ENCODE data around the gene ANKRD11. TPM values are rescaled to one million over a fixed set of nuclear protein-coding genes. Genes with fewer than 3 reads are reported as not detected.

ANKRD11 gene
- total RNA-seq, 2 experiments from 2014 or later, result 174 to 177 TPM

DNA sequence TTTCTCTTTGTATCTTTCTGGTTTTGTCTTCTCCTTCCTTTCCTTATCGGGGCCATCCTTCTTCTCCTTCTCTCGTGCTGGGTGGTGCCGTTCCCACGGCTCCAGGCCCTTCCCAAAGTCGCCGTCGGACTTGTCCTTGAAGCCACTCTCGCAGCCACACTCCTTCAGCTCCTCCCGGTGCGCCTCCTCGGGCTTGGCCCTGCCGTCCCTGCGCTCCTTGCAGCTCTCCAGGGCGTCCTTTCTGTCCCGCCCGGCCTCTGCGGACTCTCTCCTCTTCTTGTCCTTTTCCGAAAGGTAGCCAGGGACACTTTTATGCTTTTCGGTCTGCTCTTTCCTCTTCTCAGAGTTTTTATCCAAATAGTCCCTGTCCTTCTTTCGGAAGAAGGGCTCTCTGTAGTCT is 206.9 kb downstream of the ANKRD11 start:
- CTCF ChIA-PET, result no interaction called here
- Mint-ChIP-seq H3K4me1 (ENCODE audit: low read depth) (no peaks in the 10 kb centered on the region), H3K9me3 (no peaks in the 10 kb centered on the region), H3K36me3 (ENCODE audit: low read depth) (peaks cover 21% of the 10 kb centered on the region), H3K4me3 (no peak overlapping the region), H3K27ac (no peak overlapping the region), H3K27me3 (ENCODE audit: low read depth) (no peaks in the 10 kb centered on the region)
- intact Hi-C loops (cut with micrococcal nuclease), result no loop called here
- DNase-seq, result no peak

GRCh38 chr16:89282523-89282922 is 207.8 kb downstream of the ANKRD11 start:
- no peak overlapping the region for H3K4me3 Mint-ChIP-seq
- H3K36me3 Mint-ChIP-seq (ENCODE audit: low read depth), result peaks cover 16% of the 10 kb centered on the region
- H3K4me1 Mint-ChIP-seq (ENCODE audit: low read depth), result no peaks in the 10 kb centered on the region
- no peak overlapping the region for H3K27ac Mint-ChIP-seq
- H3K9me3 Mint-ChIP-seq, result no peaks in the 10 kb centered on the region
- intact Hi-C loops (cut with micrococcal nuclease), result no loop called here
- no peak for DNase-seq
- no peaks in the 10 kb centered on the region for H3K27me3 Mint-ChIP-seq (ENCODE audit: low read depth)
- CTCF ChIA-PET, result interaction anchor here (1.2 kb wide), 1 partner anchor 9 kb away, joined by 3 read pairs; no protein-coding TSS in a partner anchor

DNA sequence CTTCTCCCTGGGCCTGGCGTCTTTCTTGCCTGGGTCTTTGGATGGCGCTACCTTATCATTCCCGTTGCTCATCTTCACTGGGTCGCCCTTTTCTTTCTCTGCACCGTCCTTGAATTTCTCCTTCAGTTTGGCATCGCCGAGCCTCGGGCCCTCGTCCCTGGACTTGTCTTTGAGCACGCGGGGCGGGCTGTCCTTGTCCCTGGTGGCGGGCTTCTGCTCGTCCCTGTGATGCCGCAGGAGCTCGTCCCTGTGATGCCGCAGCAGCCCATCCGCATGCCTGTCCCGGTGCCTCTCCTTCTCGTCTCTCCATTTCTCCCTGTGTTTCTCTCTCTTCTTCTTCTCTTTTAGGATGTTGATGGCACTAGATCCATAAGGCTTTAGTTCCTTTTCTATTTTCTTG is 208.5 kb downstream of the ANKRD11 start:
- intact Hi-C loops (cut with micrococcal nuclease), result no loop called here
- CTCF ChIA-PET, result interaction anchor here (0.6 to 1.2 kb wide), 2 partner anchors 9 to 469 kb away, joined by 3 read pairs; no protein-coding TSS in a partner anchor
- Mint-ChIP-seq H3K9me3 (no peaks in the 10 kb centered on the region), H3K27me3 (ENCODE audit: low read depth) (no peaks in the 10 kb centered on the region), H3K27ac (no peak overlapping the region), H3K4me1 (ENCODE audit: low read depth) (peaks cover 2% of the 10 kb centered on the region), H3K36me3 (ENCODE audit: low read depth) (peaks cover 17% of the 10 kb centered on the region), H3K4me3 (no peak overlapping the region)
- no peak for DNase-seq

- Mint-ChIP-seq H3K27ac (no peak overlapping the region), H3K4me1 (ENCODE audit: low read depth) (peaks cover 2% of the 10 kb centered on the region), H3K4me3 (no peak overlapping the region), H3K36me3 (ENCODE audit: low read depth) (peaks cover 17% of the 10 kb centered on the region), H3K27me3 (ENCODE audit: low read depth) (no peaks in the 10 kb centered on the region), H3K9me3 (no peaks in the 10 kb centered on the region)
- CTCF ChIA-PET, result interaction anchor here (0.6 kb wide), 2 partner anchors 8 to 469 kb away, joined by 3 read pairs; no protein-coding TSS in a partner anchor
- intact Hi-C loops (cut with micrococcal nuclease), result no loop called here
- no peak for DNase-seq
Measured at GRCh38 chr16:89281189-89281577, 209.2 kb downstream of the ANKRD11 start.

DNA sequence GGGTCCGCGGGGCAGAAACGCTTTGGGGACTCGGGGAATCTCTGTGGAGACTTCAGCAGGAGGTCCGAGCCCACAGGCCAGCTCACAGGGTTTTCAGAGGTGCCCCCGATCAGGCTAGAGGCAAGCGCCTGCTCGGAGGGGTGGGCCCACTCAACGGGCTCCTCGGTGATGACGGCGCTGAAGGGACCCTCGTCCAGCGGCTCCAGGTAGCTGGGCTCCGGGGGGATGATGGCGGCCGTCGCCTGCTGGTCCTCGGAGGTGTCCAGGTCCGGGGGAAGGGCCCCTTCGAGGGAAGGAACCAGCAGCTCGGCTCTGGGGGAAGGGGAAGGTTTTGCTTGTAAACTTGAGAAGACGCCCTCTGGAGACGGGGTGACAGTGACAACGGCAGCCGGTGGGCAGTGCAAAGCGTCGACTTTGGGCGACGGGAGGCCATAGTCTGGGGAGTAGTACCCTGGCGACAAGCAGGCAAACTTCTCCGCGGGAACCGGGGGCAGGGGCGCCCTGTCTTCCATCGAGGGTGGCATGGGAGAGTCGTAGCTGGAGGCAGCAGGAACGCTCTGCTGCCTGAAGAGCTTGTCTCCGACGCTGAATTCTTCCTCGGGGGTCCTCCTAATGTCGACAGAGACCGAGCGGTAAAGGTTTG is 209.7 kb downstream of the ANKRD11 start:
- H3K36me3 Mint-ChIP-seq (ENCODE audit: low read depth), result peaks cover 20% of the 10 kb centered on the region
- no peak for DNase-seq
- H3K9me3 Mint-ChIP-seq, result no peaks in the 10 kb centered on the region
- intact Hi-C loops (cut with micrococcal nuclease), result no loop called here
- no peaks in the 10 kb centered on the region for H3K27me3 Mint-ChIP-seq (ENCODE audit: low read depth)
- CTCF ChIA-PET, result interaction anchor here (0.6 kb wide), 1 partner anchor 8 kb away, joined by 3 read pairs; no protein-coding TSS in a partner anchor
- no peak overlapping the region for H3K4me3 Mint-ChIP-seq
- peaks cover 2% of the 10 kb centered on the region for H3K4me1 Mint-ChIP-seq (ENCODE audit: low read depth)
- H3K27ac Mint-ChIP-seq, result no peak overlapping the region

- H3K9me3 Mint-ChIP-seq, result no peaks in the 10 kb centered on the region
- CTCF ChIA-PET, result no interaction called here
- no peak for DNase-seq
Measured at GRCh38 chr16:89279666-89280481, 210.5 kb downstream of the ANKRD11 start.

GRCh38 chr16:89278441-89279240 is 211.7 kb downstream of the ANKRD11 start:
- peaks cover 2% of the 10 kb centered on the region for H3K4me1 Mint-ChIP-seq (ENCODE audit: low read depth)
- intact Hi-C loops (cut with micrococcal nuclease), result no loop called here
- no peaks in the 10 kb centered on the region for H3K9me3 Mint-ChIP-seq
- CTCF ChIA-PET, result no interaction called here
- H3K4me3 Mint-ChIP-seq, result no peak overlapping the region
- no peak overlapping the region for H3K27ac Mint-ChIP-seq
- no peaks in the 10 kb centered on the region for H3K27me3 Mint-ChIP-seq (ENCODE audit: low read depth)
- no peak for DNase-seq
- H3K36me3 Mint-ChIP-seq (ENCODE audit: low read depth), result peaks cover 26% of the 10 kb centered on the region

More at GRCh38 chr16:89279666-89280481, 210.5 kb downstream of the ANKRD11 start:
- H3K4me1 Mint-ChIP-seq (ENCODE audit: low read depth), result peaks cover 2% of the 10 kb centered on the region
- H3K4me3 Mint-ChIP-seq, result no peak overlapping the region
- intact Hi-C loops (cut with micrococcal nuclease), result no loop called here
- no peak overlapping the region for H3K27ac Mint-ChIP-seq
- H3K36me3 Mint-ChIP-seq (ENCODE audit: low read depth), result peaks cover 22% of the 10 kb centered on the region
- no peaks in the 10 kb centered on the region for H3K27me3 Mint-ChIP-seq (ENCODE audit: low read depth)

- no peaks in the 10 kb centered on the region for H3K27me3 Mint-ChIP-seq (ENCODE audit: low read depth)
- CTCF ChIA-PET, result no interaction called here
- H3K4me3 Mint-ChIP-seq, result no peak overlapping the region
- DNase-seq, result no peak
- peaks cover 34% of the 10 kb centered on the region for H3K36me3 Mint-ChIP-seq (ENCODE audit: low read depth)
- intact Hi-C loops (cut with micrococcal nuclease), result no loop called here
- no peaks in the 10 kb centered on the region for H3K9me3 Mint-ChIP-seq
- no peak overlapping the region for H3K27ac Mint-ChIP-seq
- H3K4me1 Mint-ChIP-seq (ENCODE audit: low read depth), result peaks cover 2% of the 10 kb centered on the region
Measured at GRCh38 chr16:89277641-89278341, 212.6 kb downstream of the ANKRD11 start.

- Mint-ChIP-seq H3K4me3 (no peak overlapping the region), H3K4me1 (ENCODE audit: low read depth) (peaks cover 2% of the 10 kb centered on the region), H3K27me3 (ENCODE audit: low read depth) (no peaks in the 10 kb centered on the region), H3K36me3 (ENCODE audit: low read depth) (peaks cover 39% of the 10 kb centered on the region), H3K9me3 (no peaks in the 10 kb centered on the region), H3K27ac (no peak overlapping the region)
- no peak for DNase-seq
- intact Hi-C loops (cut with micrococcal nuclease), result no loop called here
- CTCF ChIA-PET, result interaction anchor here (0.7 kb wide), 1 partner anchor 532 kb away, joined by 3 read pairs; no protein-coding TSS in a partner anchor
Measured at GRCh38 chr16:89277049-89277448, 213.3 kb downstream of the ANKRD11 start.

- Mint-ChIP-seq H3K4me1 (ENCODE audit: low read depth) (peaks cover 2% of the 10 kb centered on the region), H3K4me3 (no peak overlapping the region), H3K9me3 (no peaks in the 10 kb centered on the region), H3K27ac (no peak overlapping the region), H3K27me3 (ENCODE audit: low read depth) (no peaks in the 10 kb centered on the region), H3K36me3 (ENCODE audit: low read depth) (peaks cover 47% of the 10 kb centered on the region)
- CTCF ChIA-PET, result interaction anchor here (0.7 kb wide), 1 partner anchor 531 kb away, joined by 3 read pairs; no protein-coding TSS in a partner anchor
- no peak for DNase-seq
- intact Hi-C loops (cut with micrococcal nuclease), result no loop called here
Measured at GRCh38 chr16:89275837-89276720, 214.3 kb downstream of the ANKRD11 start.

- Mint-ChIP-seq H3K27me3 (ENCODE audit: low read depth) (no peaks in the 10 kb centered on the region), H3K4me3 (no peak overlapping the region), H3K36me3 (ENCODE audit: low read depth) (peaks cover 45% of the 10 kb centered on the region), H3K27ac (no peak overlapping the region), H3K9me3 (no peaks in the 10 kb centered on the region), H3K4me1 (ENCODE audit: low read depth) (peaks cover 2% of the 10 kb centered on the region)
- no peak for DNase-seq
- intact Hi-C loops (cut with micrococcal nuclease), result no loop called here
- CTCF ChIA-PET, result no interaction called here
Measured at GRCh38 chr16:89275284-89275584, 215.1 kb downstream of the ANKRD11 start.
